HepG2 (cell line): Measurements from ENCODE around the gene SPRED3. TPM values are rescaled to one million over a fixed set of nuclear protein-coding genes. Genes with fewer than 3 reads are reported as not detected.

Experiments used
- ATAC-seq: fragments of 200-7000 bp; cut with Tn5 transposase; 3 replicates; pipeline ENCODE4 v1.9.1; 2020; ENCODE audit warnings: mild to moderate bottlenecking, moderate library complexity
- BruUV-seq: library from RNA; stranded (reverse); fragments of 400-500 nt; replicated peaks from 2 replicates; lab custom pipeline; 2021; lab: Mats Ljungman, UMichigan
- CTCF ChIA-PET: fragments of 300-600 bp; formaldehyde crosslinking; extraction: SDS; loops from one replicate; lab custom pipeline; 2021; ENCODE audit warnings: low total read pairs, inconsistent platforms, low intra/inter-chr PET ratio; lab: Yijun Ruan, JAX
- POLR2A ChIA-PET: fragments of 350-600 bp; sonication (Branson Sonifier 250); formaldehyde crosslinking; loops from one replicate; lab custom pipeline; 2020; ENCODE audit warnings: antibody characterized with exemption, inconsistent platforms; lab: Yijun Ruan, JAX
- DNase-seq: peaks from one replicate; pipeline ENCODE4 v3.0.0-alpha.2; 2015; ENCODE audit warnings: low spot score
- FAIRE-seq: peaks from 3 replicates; lab custom pipeline; 2011; peaks lifted over from hg19 to GRCh38; lab: Jason Lieb, UNC
- H2AFZ ChIP-seq: one replicate; pipeline ENCODE4 v1.6.1; 2011; ENCODE audit warnings: low read length, inconsistent platforms
- H3K27ac ChIP-seq: fragments of 300-600 bp; 3 replicates; pipeline ENCODE4 v1.8.0; 2011; ENCODE audit warnings: mixed run types, mild to moderate bottlenecking, mixed read lengths, low read length, inconsistent platforms; ENCODE audit not compliant: insufficient read depth; ENCODE audit errors: extremely low read length
- H3K27me3 ChIP-seq, 2 experiments: fragments of 200-600 bp in 1 of 2; 2 replicates in 1 of 2; 3 replicates in 1 of 2; pipeline versions ENCODE4 v1.6.0 to v1.8.0; 2011; ENCODE audit warnings: low read length in 2 of 2, mild to moderate bottlenecking in 2 of 2, moderate library complexity in 2 of 2, inconsistent platforms in 1 of 2; ENCODE audit not compliant: insufficient read depth in 2 of 2, control insufficient read depth in 1 of 2
- H3K36me3 ChIP-seq, 2 experiments: fragments of 200-600 bp in 1 of 2; replicated peaks in 1 of 2; 2 replicates in 1 of 2; 3 replicates in 1 of 2; pipeline versions ENCODE4 v1.5.1 to v1.8.0; 2011; ENCODE audit warnings: low read length in 2 of 2, inconsistent platforms in 1 of 2; ENCODE audit not compliant: insufficient read depth in 2 of 2, control insufficient read depth in 1 of 2
- H3K4me1 ChIP-seq: 2 replicates; pipeline ENCODE4 v1.5.1; 2012; ENCODE audit warnings: low read length, inconsistent platforms; ENCODE audit not compliant: insufficient read depth
- H3K4me2 ChIP-seq: 2 replicates; pipeline ENCODE4 v1.6.0; 2011; ENCODE audit warnings: low read depth, low read length, inconsistent platforms
- H3K4me3 ChIP-seq, 3 experiments: fragments of 200-600 bp in 1 of 3; sonication (generic), shearing (Covaris generic) in 1 of 3; replicated peaks in 1 of 3; 2 replicates each; pipeline ENCODE4 v1.5.1; 2011 to 2016; ENCODE audit warnings: low read length in 3 of 3, inconsistent platforms in 2 of 3, low read depth in 2 of 3, mild to moderate bottlenecking in 2 of 3, control low read depth in 1 of 3, mixed read lengths in 1 of 3; ENCODE audit not compliant: insufficient read depth in 1 of 3
- H3K79me2 ChIP-seq: one replicate; pipeline ENCODE4 v1.6.1; 2011; ENCODE audit warnings: low read length, inconsistent platforms; ENCODE audit not compliant: insufficient read depth
- H3K9ac ChIP-seq: 2 replicates; pipeline ENCODE4 v1.6.0; 2011; ENCODE audit warnings: mild to moderate bottlenecking, low read depth, low read length, inconsistent platforms; ENCODE audit not compliant: insufficient read depth
- H3K9me3 ChIP-seq: 2 replicates; pipeline ENCODE4 v1.5.1; 2012; ENCODE audit warnings: mild to moderate bottlenecking, low read length
- H4K20me1 ChIP-seq: 2 replicates; pipeline ENCODE4 v1.6.0; 2011; ENCODE audit warnings: inconsistent platforms, mild to moderate bottlenecking, low read length, moderate library complexity; ENCODE audit not compliant: insufficient read depth
- CHD2 ChIP-seq: IDR thresholded peaks from 2 replicates; pipeline ENCODE4 v1.6.1; 2011; ENCODE audit warnings: low read depth, low read length, improper control_type of control experiment
- HNF4G ChIP-seq, 2 experiments: sonication (generic) in 1 of 2; formaldehyde crosslinking in 1 of 2; IDR thresholded peaks; 2 replicates each; pipeline versions ENCODE4 v1.4.0 to v1.6.1; 2011 to 2020; ENCODE audit warnings: borderline replicate concordance in 2 of 2, low read depth in 2 of 2, mild to moderate bottlenecking in 2 of 2, low read length in 1 of 2, missing genetic modification reagents in 1 of 2, moderate library complexity in 1 of 2
- HOXA9 ChIP-seq: sonication (generic); formaldehyde crosslinking; IDR thresholded peaks from 2 replicates; pipeline ENCODE4 v1.8.1; 2022; ENCODE audit warnings: missing genetic modification reagents, mild to moderate bottlenecking, moderate library complexity, borderline replicate concordance
- HOXD1 ChIP-seq: sonication (generic); formaldehyde crosslinking; IDR thresholded peaks from 2 replicates; pipeline ENCODE4 v1.5.0; 2020; ENCODE audit warnings: missing genetic modification reagents
- MBD4 ChIP-seq: IDR thresholded peaks from 2 replicates; pipeline ENCODE4 v1.6.1; 2012; ENCODE audit warnings: low read length, inconsistent platforms, borderline replicate concordance
- SIN3A ChIP-seq: IDR thresholded peaks from 2 replicates; pipeline ENCODE4 v1.6.1; 2011; ENCODE audit warnings: low read depth, mild to moderate bottlenecking, control low read depth, low read length, borderline replicate concordance
- TCF12 ChIP-seq, 2 experiments: fragments of 450-650 bp in 1 of 2; sonication (generic) in 1 of 2; formaldehyde crosslinking in 1 of 2; IDR thresholded peaks; 2 replicates each; pipeline versions ENCODE4 v1.6.1 to v1.8.0; 2017 to 2022; ENCODE audit warnings: antibody characterized with exemption in 1 of 2, mild to moderate bottlenecking in 1 of 2, missing genetic modification reagents in 1 of 2, moderate library complexity in 1 of 2
- TMF1 ChIP-seq: sonication (generic); formaldehyde crosslinking; IDR thresholded peaks from 2 replicates; pipeline ENCODE4 v1.8.1; 2022; ENCODE audit warnings: low read depth, missing genetic modification reagents
- ZNF136 ChIP-seq: sonication (generic); formaldehyde crosslinking; IDR thresholded peaks from 2 replicates; pipeline ENCODE4 v1.8.1; 2022; ENCODE audit warnings: low read depth, mild to moderate bottlenecking, moderate library complexity, missing genetic modification reagents
- ZNF354B ChIP-seq: sonication (generic); formaldehyde crosslinking; IDR thresholded peaks from 2 replicates; pipeline ENCODE4 v1.8.0; 2022; ENCODE audit warnings: mild to moderate bottlenecking, missing genetic modification reagents
- ZNF713 ChIP-seq: sonication (generic); formaldehyde crosslinking; IDR thresholded peaks from 2 replicates; pipeline ENCODE4 v1.4.0; 2020; ENCODE audit warnings: mild to moderate bottlenecking, missing genetic modification reagents
- WGBS: methylation state at CpG from one replicate; pipeline ENCODE4 v1.1.6; 2017; ENCODE audit warnings: low lambda C conversion rate; 5-methylcytosine and 5-hydroxymethylcytosine counted together
- in situ Hi-C: cut with HindIII; loops from 2 replicates; pipeline ENCODE4 v1.10.0; 2017; ENCODE audit warnings: low pct_unique_long_range_greater_than_20kb; ENCODE audit not compliant: extremely low pct_ligation_motif_present
- intact Hi-C: fragments of 100-400 bp; cut with micrococcal nuclease; formaldehyde crosslinking; loops from one replicate; pipeline ENCODE4 v1.10.0; 2022; ENCODE audit not compliant: unreplicated experiment
- polyA plus RNA-seq, 8 experiments: library from polyadenylated mRNA; depleted of rRNA in 3 of 8; stranded (reverse) in 7 of 8; unstranded in 1 of 8; fragments of >200 nt; fragmentation: Illumina TruSeq in 4 of 8; extraction: Trizol in 4 of 8; gene quantifications; 2 replicates each; pipeline versions ENCODE4 v1.2.1 to v1.2.3, GENCODE V29; 2011 to 2016; ENCODE audit warnings: low read depth in 4 of 8, missing spikeins in 1 of 8, mixed read lengths in 1 of 8; ENCODE audit not compliant: insufficient read depth in 1 of 8
- total RNA-seq, 5 experiments: library from RNA; depleted of rRNA; stranded (reverse); fragments of >200 nt; fragmentation: Illumina TruSeq; extraction: Trizol; gene quantifications; 2 replicates each; pipeline ENCODE4 v1.2.3, GENCODE V29; 2016; ENCODE audit warnings: low read depth in 1 of 5

Gene SPRED3
- total and polyA plus RNA-seq, 2 of the 13 experiments (the other 11 are each of a cell fraction or from before 2014, with no cell fraction given) = 0.15 to 0.17 TPM

GRCh38 chr19:38412491-38412890 is 24.0 kb downstream of the SPRED3 start:
- H3K4me2 ChIP-seq = no peak overlapping the region
- peaks cover 0 to 15% of the 10 kb centered on the region in 2 experiments; a peak in 2 of 5 replicates for H3K27me3 ChIP-seq
- TF ChIP-seq ZNF136 (CRISPR knock-in tag) (no peak), ZNF354B (CRISPR knock-in tag) (no peak), HOXD1 (CRISPR knock-in tag) (no peak), TMF1 (CRISPR knock-in tag) (no peak), TCF12 (IDR thresholded peaks at IDR 0.05) (no peak), TCF12 (CRISPR knock-in tag; IDR thresholded peaks at IDR 0.05) (no peak), SIN3A (no peak), MBD4 (no peak), ZNF713 (CRISPR knock-in tag) (no peak), HOXA9 (CRISPR knock-in tag) (no peak), HNF4G (IDR thresholded peaks at IDR 0.05; ENCODE audit: borderline replicate concordance, low read depth, low read length) (no peak), HNF4G (CRISPR knock-in tag; IDR thresholded peaks at IDR 0.05; ENCODE audit: borderline replicate concordance, low read depth) (no peak), CHD2 (no peak)
- TF ChIP-seq, all 625 proteins: peak for 0
- Histone ChIP-seq H3K27ac (no peak overlapping the region), H3K4me1 (no peaks in the 10 kb centered on the region), H3K9ac (no peak overlapping the region), H3K4me3 (no peak overlapping the region), H3K79me2 (no peaks in the 10 kb centered on the region), H3K9me3 (no peaks in the 10 kb centered on the region), H4K20me1 (no peaks in the 10 kb centered on the region), H2AFZ (no peak overlapping the region), H3K36me3 (no peaks in the 10 kb centered on the region)
- BruUV-seq = no TSS peak
- CTCF ChIA-PET = no interaction called here
- no peak for DNase-seq
- POLR2A ChIA-PET = no interaction called here
- FAIRE-seq = no peak
- in situ Hi-C loops (no loop called here), intact Hi-C loops (no loop called here)
- no peak for ATAC-seq
- WGBS = 60% methylated on average over 5 of the region's 8 CpGs
